ENCODE results near the gene HERC2.
"Not testable (repeated sequence)": the region's sequence is repeated elsewhere in the genome, so short reads cannot be mapped to it uniquely, and the experiment has no call there.

HERC2 gene

GRCh38 chr15:28322129-28322588, at the start of gene HERC2:
Gene HERC2, minus strand, starts transcription at chr15:28322179. Its CDS starts 746 bp downstream, at chr15:28321433.
- DNase-seq (ENCODE audit: low spot score), result not testable (repeated sequence)

GRCh38 chr15:28365502-28365901, 43.5 kb upstream of the HERC2 start:
- not testable (repeated sequence) for DNase-seq (ENCODE audit: low spot score)

GRCh38 chr15:28357984-28358383, 36.0 kb upstream of the HERC2 start, which contains the start of gene GOLGA6L24:
Gene GOLGA6L24, minus strand, starts transcription at chr15:28358084. Its CDS starts 61 bp downstream, at chr15:28358023.
- not testable (repeated sequence) for DNase-seq (ENCODE audit: low spot score)

- DNase-seq (ENCODE audit: low spot score), result not testable (repeated sequence)
Observed at GRCh38 chr15:28321358-28322078, 461 bp downstream of the HERC2 start.

- not testable (repeated sequence) for DNase-seq (ENCODE audit: low spot score)
Observed at GRCh38 chr15:28319725-28320124, 2.3 kb downstream of the HERC2 start.

- not testable (repeated sequence) for DNase-seq (ENCODE audit: low spot score)
Observed at GRCh38 chr15:28318828-28319227, 3.2 kb downstream of the HERC2 start.

GRCh38 chr15:28318122-28318521, 3.9 kb downstream of the HERC2 start:
- DNase-seq (ENCODE audit: low spot score), result not testable (repeated sequence)

- not testable (repeated sequence) for DNase-seq (ENCODE audit: low spot score)
Observed at GRCh38 chr15:28316958-28317357, 5.0 kb downstream of the HERC2 start.

GRCh38 chr15:28310454-28310853, 11.5 kb downstream of the HERC2 start:
- not testable (repeated sequence) for DNase-seq (ENCODE audit: low spot score)

GRCh38 chr15:28308718-28309117, 13.3 kb downstream of the HERC2 start:
- not testable (repeated sequence) for DNase-seq (ENCODE audit: low spot score)

- not testable (repeated sequence) for DNase-seq (ENCODE audit: low spot score)
Observed at GRCh38 chr15:28305700-28306099, 16.3 kb downstream of the HERC2 start.

GRCh38 chr15:28297434-28297833, 24.5 kb downstream of the HERC2 start:
- not testable (repeated sequence) for DNase-seq (ENCODE audit: low spot score)

GRCh38 chr15:28296814-28297213, 25.2 kb downstream of the HERC2 start:
- peak; percentile 10 for DNase-seq (ENCODE audit: low spot score)

- not testable (repeated sequence) for DNase-seq (ENCODE audit: low spot score)
Observed at GRCh38 chr15:28295009-28295563, 26.9 kb downstream of the HERC2 start.

- DNase-seq (ENCODE audit: low spot score), result not testable (repeated sequence)
Observed at GRCh38 chr15:28294560-28294959, 27.4 kb downstream of the HERC2 start.

- DNase-seq (ENCODE audit: low spot score), result no peak
Observed at GRCh38 chr15:28289694-28290463, 32.1 kb downstream of the HERC2 start.

GRCh38 chr15:28288830-28289693, 32.9 kb downstream of the HERC2 start:
- not testable (repeated sequence) for DNase-seq (ENCODE audit: low spot score)

GRCh38 chr15:28286659-28287058, 35.3 kb downstream of the HERC2 start:
- DNase-seq (ENCODE audit: low spot score), result not testable (repeated sequence)

- no peak for DNase-seq (ENCODE audit: low spot score)
Observed at GRCh38 chr15:28286031-28286430, 35.9 kb downstream of the HERC2 start.

GRCh38 chr15:28281876-28282275, 40.1 kb downstream of the HERC2 start:
- DNase-seq (ENCODE audit: low spot score), result no peak

- DNase-seq (ENCODE audit: low spot score), result no peak
Observed at GRCh38 chr15:28274635-28275034, 47.3 kb downstream of the HERC2 start.
